Prostate gland (tissue), 2 donors: ENCODE data around the gene MAML2.

ENCODE experiments used
- POLR2A ChIP-seq: fragments of 450-650 bp; IDR thresholded peaks from one replicate; pipeline ENCODE4 v1.6.1; 2016; ENCODE audit warnings: antibody characterized with exemption, mild to moderate bottlenecking
- TF ChIP-seq, protein P1 (sequence below), 4 experiments: fragments of 200-600 bp in 2 of 4; fragments of 450-650 bp in 2 of 4; sonication (generic) in 2 of 4; IDR thresholded peaks; 1 replicate in 3 of 4; 2 replicates in 1 of 4; pipeline ENCODE4 v1.5.1; 2016 to 2019; ENCODE audit warnings: antibody characterized with exemption in 4 of 4, mild to moderate bottlenecking in 2 of 4, moderate library complexity in 2 of 4

DNA sequence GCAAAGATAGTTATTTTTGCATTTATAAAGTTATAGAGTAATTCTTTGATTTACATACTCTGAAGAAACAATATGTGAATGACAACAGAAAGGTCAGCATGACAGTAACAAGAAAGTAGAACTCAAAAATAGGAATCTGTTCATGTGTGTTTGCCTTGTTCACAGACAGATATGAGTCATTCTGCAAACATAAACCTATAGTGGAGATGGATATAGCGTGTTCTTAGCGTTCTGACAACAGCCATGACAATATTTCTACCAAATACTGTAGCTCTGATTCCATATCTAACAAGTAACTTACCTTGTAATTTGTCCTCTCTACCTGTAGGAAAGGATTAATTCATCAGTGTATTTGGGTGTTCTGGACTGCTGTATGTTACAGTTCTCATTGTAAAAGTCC is 210.6 kb downstream of the MAML2 start:
- TF ChIP-seq, protein P1, sequence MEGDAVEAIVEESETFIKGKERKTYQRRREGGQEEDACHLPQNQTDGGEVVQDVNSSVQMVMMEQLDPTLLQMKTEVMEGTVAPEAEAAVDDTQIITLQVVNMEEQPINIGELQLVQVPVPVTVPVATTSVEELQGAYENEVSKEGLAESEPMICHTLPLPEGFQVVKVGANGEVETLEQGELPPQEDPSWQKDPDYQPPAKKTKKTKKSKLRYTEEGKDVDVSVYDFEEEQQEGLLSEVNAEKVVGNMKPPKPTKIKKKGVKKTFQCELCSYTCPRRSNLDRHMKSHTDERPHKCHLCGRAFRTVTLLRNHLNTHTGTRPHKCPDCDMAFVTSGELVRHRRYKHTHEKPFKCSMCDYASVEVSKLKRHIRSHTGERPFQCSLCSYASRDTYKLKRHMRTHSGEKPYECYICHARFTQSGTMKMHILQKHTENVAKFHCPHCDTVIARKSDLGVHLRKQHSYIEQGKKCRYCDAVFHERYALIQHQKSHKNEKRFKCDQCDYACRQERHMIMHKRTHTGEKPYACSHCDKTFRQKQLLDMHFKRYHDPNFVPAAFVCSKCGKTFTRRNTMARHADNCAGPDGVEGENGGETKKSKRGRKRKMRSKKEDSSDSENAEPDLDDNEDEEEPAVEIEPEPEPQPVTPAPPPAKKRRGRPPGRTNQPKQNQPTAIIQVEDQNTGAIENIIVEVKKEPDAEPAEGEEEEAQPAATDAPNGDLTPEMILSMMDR (IDR thresholded peaks at IDR 0.05) = no peak
- TF ChIP-seq POLR2A = no peak
